ENCODE measurements around the gene USP47. TPM values are rescaled to one million over a fixed set of nuclear protein-coding genes. Genes with fewer than 3 reads are reported as not detected.

The USP47 gene
- polyA plus RNA-seq, 4 donors, result 14.6 to 56.6 (median 20.5) TPM

DNA sequence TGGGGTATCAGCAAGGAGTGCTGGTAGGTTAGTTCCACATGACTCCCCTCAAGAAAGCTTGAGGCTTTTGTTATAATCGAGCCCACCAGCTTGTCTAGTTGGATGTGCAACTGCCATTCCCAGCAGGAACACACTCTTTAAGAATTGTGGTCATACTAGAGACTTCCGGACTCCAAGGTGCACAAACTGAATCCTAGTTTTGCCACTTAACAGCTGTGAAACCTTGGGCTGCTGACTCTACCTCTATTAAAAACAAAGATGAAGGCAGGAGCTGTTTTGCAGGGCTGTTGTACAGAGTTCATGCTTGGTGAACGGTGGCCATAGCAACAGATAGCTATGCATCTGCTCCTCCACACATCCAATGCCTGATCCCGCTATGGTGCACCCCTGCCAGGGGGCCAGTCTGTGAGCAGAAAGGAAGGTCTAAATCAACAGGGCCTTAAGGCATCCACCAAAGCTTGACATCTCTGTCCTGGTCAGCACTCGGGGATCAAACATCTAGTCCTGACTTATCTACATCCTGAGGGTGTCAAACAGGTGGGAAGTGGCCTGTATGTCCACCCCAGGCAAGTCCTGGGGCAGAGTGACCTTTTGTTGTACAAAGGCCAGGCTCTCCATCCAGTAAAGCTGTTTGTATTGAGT lies 130.3 kb downstream of the USP47 start:
- Histone ChIP-seq H3K4me1 (ENCODE audit: control insufficient read depth in 3 of 3, insufficient read depth in 2 of 3, low read depth in 1 of 3, low read length in 2 of 3) (peaks cover 0 to 21% (median 3%) of the 10 kb centered on the region in 3 donors), H3K9me3 (ENCODE audit: control insufficient read depth in 2 of 2, insufficient read depth in 1 of 2, low read depth in 1 of 2, low read length in 1 of 2) (no peaks in the 10 kb centered on the region), H3K36me3 (ENCODE audit: control insufficient read depth in 3 of 3, insufficient read depth in 2 of 3, low read depth in 1 of 3, low read length in 3 of 3) (peaks cover 0 to 4% (median 0%) of the 10 kb centered on the region in 3 donors), H3K27ac (ENCODE audit: low read depth in 1 of 3, low read length in 2 of 3) (no peak overlapping the region), H3K4me3 (ENCODE audit: low read depth in 1 of 3, low read length in 3 of 3) (no peak overlapping the region), H3K27me3 (ENCODE audit: control insufficient read depth in 3 of 3, insufficient read depth in 3 of 3, low read length in 3 of 3) (no peaks in the 10 kb centered on the region)
- no peak for DNase-seq
- FAIRE-seq, result no peak
- 72 to 82% (median 81%) methylated on average over 5 of the region's 5 CpGs for WGBS, 3 donors

DNA sequence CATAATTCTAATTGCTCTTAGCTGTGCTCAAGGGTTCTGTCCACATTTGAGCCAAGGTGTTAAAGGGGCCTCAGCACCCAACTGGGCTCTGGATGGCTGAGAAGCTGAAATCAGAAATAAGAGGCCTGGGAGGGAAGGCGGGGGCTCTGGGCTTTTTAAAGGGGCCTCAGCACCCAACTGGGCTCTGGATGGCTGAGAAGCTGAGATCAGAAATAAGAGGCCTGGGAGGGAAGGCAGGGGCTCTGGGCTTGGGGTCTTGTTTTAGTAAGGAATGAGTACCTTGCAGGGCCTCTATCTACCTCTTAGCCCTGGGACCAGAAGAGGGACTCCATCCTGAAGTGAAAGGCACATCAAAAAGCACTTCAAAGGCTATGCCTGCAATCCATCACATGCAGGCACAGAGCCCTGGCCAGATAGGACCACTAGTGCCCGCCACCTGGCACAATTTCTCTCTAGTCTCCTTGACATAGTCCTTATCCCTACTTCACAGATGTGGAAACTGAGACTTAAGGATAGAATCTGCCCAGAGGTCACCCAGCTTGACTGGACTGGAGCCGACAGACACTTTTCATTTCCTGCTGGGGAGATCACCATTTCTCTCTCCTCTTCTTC lies 131.1 kb downstream of the USP47 start:
- FAIRE-seq, result no peak
- Histone ChIP-seq H3K27ac (ENCODE audit: low read depth in 1 of 3, low read length in 2 of 3) (peak overlapping the region in 2 of 3 donors; percentile 52 to 55), H3K36me3 (ENCODE audit: control insufficient read depth in 3 of 3, insufficient read depth in 2 of 3, low read depth in 1 of 3, low read length in 3 of 3) (no peaks in the 10 kb centered on the region), H3K4me3 (ENCODE audit: low read depth in 1 of 3, low read length in 3 of 3) (no peak overlapping the region), H3K4me1 (ENCODE audit: control insufficient read depth in 3 of 3, insufficient read depth in 2 of 3, low read depth in 1 of 3, low read length in 2 of 3) (peaks cover 0 to 22% (median 3%) of the 10 kb centered on the region in 3 donors), H3K9me3 (ENCODE audit: control insufficient read depth in 2 of 2, insufficient read depth in 1 of 2, low read depth in 1 of 2, low read length in 1 of 2) (no peaks in the 10 kb centered on the region), H3K27me3 (ENCODE audit: control insufficient read depth in 3 of 3, insufficient read depth in 3 of 3, low read length in 3 of 3) (no peaks in the 10 kb centered on the region)
- 67 to 85% (median 70%) methylated on average over 3 of the region's 3 CpGs for WGBS, 3 donors
- no peak for DNase-seq

GRCh38 chr11:11973361-11973800 lies 131.6 kb downstream of the USP47 start:
- Histone ChIP-seq H3K9me3 (ENCODE audit: control insufficient read depth in 2 of 2, insufficient read depth in 1 of 2, low read depth in 1 of 2, low read length in 1 of 2) (no peaks in the 10 kb centered on the region), H3K4me3 (ENCODE audit: low read depth in 1 of 3, low read length in 3 of 3) (no peak overlapping the region), H3K4me1 (ENCODE audit: control insufficient read depth in 3 of 3, insufficient read depth in 2 of 3, low read depth in 1 of 3, low read length in 2 of 3) (peaks cover 0 to 22% (median 3%) of the 10 kb centered on the region in 3 donors), H3K27ac (ENCODE audit: low read depth in 1 of 3, low read length in 2 of 3) (peak overlapping the region in 2 of 3 donors; percentile 52 to 55), H3K36me3 (ENCODE audit: control insufficient read depth in 3 of 3, insufficient read depth in 2 of 3, low read depth in 1 of 3, low read length in 3 of 3) (no peaks in the 10 kb centered on the region), H3K27me3 (ENCODE audit: control insufficient read depth in 3 of 3, insufficient read depth in 3 of 3, low read length in 3 of 3) (no peaks in the 10 kb centered on the region)
- 62 to 79% (median 73%) methylated on average over 8 of the region's 8 CpGs for WGBS, 3 donors
- peak in 1 of 2 donors; percentile 10 for DNase-seq
- no peak for FAIRE-seq

- peak overlapping the region in 2 of 3 donors; percentile 7 to 30 for H3K27ac ChIP-seq (ENCODE audit: low read depth in 1 of 3, low read length in 2 of 3)
- no peak overlapping the region for H3K4me3 ChIP-seq (ENCODE audit: low read depth in 1 of 3, low read length in 3 of 3)
- H3K4me1 ChIP-seq (ENCODE audit: control insufficient read depth in 3 of 3, insufficient read depth in 2 of 3, low read depth in 1 of 3, low read length in 2 of 3), result peaks cover 0 to 22% (median 3%) of the 10 kb centered on the region in 3 donors
- WGBS, 3 donors, result 79 to 100% (median 93%) methylated on average over 4 of the region's 4 CpGs
- no peaks in the 10 kb centered on the region for H3K27me3 ChIP-seq (ENCODE audit: control insufficient read depth in 3 of 3, insufficient read depth in 3 of 3, low read length in 3 of 3)
- H3K36me3 ChIP-seq (ENCODE audit: control insufficient read depth in 3 of 3, insufficient read depth in 2 of 3, low read depth in 1 of 3, low read length in 3 of 3), result no peaks in the 10 kb centered on the region
- DNase-seq (no peak), FAIRE-seq (no peak)
- H3K9me3 ChIP-seq (ENCODE audit: control insufficient read depth in 2 of 2, insufficient read depth in 1 of 2, low read depth in 1 of 2, low read length in 1 of 2), result no peaks in the 10 kb centered on the region
These were observed 132.1 kb downstream of the USP47 start for GRCh38 chr11:11973866-11974265.

GRCh38 chr11:11975201-11976092 lies 133.7 kb downstream of the USP47 start:
- Histone ChIP-seq H3K4me1 (ENCODE audit: control insufficient read depth in 3 of 3, insufficient read depth in 2 of 3, low read depth in 1 of 3, low read length in 2 of 3) (peaks cover 0 to 30% (median 3%) of the 10 kb centered on the region in 3 donors), H3K36me3 (ENCODE audit: control insufficient read depth in 3 of 3, insufficient read depth in 2 of 3, low read depth in 1 of 3, low read length in 3 of 3) (no peaks in the 10 kb centered on the region), H3K27me3 (ENCODE audit: control insufficient read depth in 3 of 3, insufficient read depth in 3 of 3, low read length in 3 of 3) (no peaks in the 10 kb centered on the region), H3K4me3 (ENCODE audit: low read depth in 1 of 3, low read length in 3 of 3) (no peak overlapping the region), H3K27ac (ENCODE audit: low read depth in 1 of 3, low read length in 2 of 3) (peak overlapping the region in 1 of 3 donors; percentile 9), H3K9me3 (ENCODE audit: control insufficient read depth in 2 of 2, insufficient read depth in 1 of 2, low read depth in 1 of 2, low read length in 1 of 2) (no peaks in the 10 kb centered on the region)
- DNase-seq (peak in 1 of 2 donors; percentile 22), FAIRE-seq (no peak)
- 60 to 77% (median 70%) methylated on average over 11 of the region's 11 CpGs for WGBS, 3 donors

- peaks cover 0 to 8% of the 10 kb centered on the region in 2 donors for H3K9me3 ChIP-seq (ENCODE audit: control insufficient read depth in 2 of 2, insufficient read depth in 1 of 2, low read depth in 1 of 2, low read length in 1 of 2)
- H3K4me3 ChIP-seq (ENCODE audit: low read depth in 1 of 3, low read length in 3 of 3), result no peak overlapping the region
- peak overlapping the region in 2 of 3 donors; percentile 7 to 16 for H3K27ac ChIP-seq (ENCODE audit: low read depth in 1 of 3, low read length in 2 of 3)
- peaks cover 0 to 30% (median 3%) of the 10 kb centered on the region in 3 donors for H3K4me1 ChIP-seq (ENCODE audit: control insufficient read depth in 3 of 3, insufficient read depth in 2 of 3, low read depth in 1 of 3, low read length in 2 of 3)
- H3K36me3 ChIP-seq (ENCODE audit: control insufficient read depth in 3 of 3, insufficient read depth in 2 of 3, low read depth in 1 of 3, low read length in 3 of 3), result no peaks in the 10 kb centered on the region
- 57 to 64% (median 59%) methylated on average over 6 of the region's 6 CpGs for WGBS, 3 donors
- FAIRE-seq (no peak), DNase-seq (peak in 1 of 2 donors; percentile 67)
- H3K27me3 ChIP-seq (ENCODE audit: control insufficient read depth in 3 of 3, insufficient read depth in 3 of 3, low read length in 3 of 3), result no peaks in the 10 kb centered on the region
These were observed 134.8 kb downstream of the USP47 start for GRCh38 chr11:11976481-11977127.

DNA sequence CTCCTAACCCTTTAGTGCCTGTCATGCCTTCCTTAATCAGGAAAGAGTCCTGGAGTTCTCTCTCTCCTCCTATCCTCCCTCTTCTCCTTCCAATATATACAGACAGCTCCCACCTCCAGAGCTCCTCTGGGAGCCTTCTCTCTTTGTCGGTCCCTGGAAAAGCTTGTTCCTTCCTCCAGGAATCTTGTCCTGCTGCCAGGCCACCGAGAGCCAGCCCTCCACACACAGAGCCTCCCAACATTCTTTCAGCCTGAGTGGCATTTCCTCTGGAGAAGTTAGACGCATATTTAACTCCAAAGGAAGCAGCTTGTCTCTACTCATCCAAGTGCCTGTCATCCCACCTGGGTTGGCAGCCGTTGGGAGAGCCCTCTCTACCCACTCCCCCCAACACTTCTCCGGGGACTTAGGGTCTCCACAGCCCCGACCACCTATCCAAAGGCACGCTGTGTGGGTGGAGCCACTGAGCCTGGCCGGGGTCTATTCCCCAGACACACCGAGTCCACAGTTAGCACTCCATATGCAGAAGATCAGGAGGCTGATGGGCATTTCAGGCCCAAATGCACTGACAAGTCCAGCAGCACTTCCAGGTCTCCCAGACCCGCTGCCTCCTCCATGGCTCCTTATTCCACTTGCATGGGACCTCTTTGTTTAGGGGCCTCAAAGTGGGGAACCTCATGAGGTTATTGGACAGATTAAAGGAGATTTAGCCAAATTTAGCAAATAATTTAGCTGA lies 135.6 kb downstream of the USP47 start:
- peak in 1 of 2 donors; percentile 15 for DNase-seq
- no peak for FAIRE-seq
- no peaks in the 10 kb centered on the region for H3K36me3 ChIP-seq (ENCODE audit: control insufficient read depth in 3 of 3, insufficient read depth in 2 of 3, low read depth in 1 of 3, low read length in 3 of 3)
- H3K4me1 ChIP-seq (ENCODE audit: control insufficient read depth in 3 of 3, insufficient read depth in 2 of 3, low read depth in 1 of 3, low read length in 2 of 3), result peaks cover 0 to 26% (median 3%) of the 10 kb centered on the region in 3 donors
- no peak overlapping the region for H3K4me3 ChIP-seq (ENCODE audit: low read depth in 1 of 3, low read length in 3 of 3)
- no peaks in the 10 kb centered on the region for H3K27me3 ChIP-seq (ENCODE audit: control insufficient read depth in 3 of 3, insufficient read depth in 3 of 3, low read length in 3 of 3)
- peaks cover 0 to 8% of the 10 kb centered on the region in 2 donors for H3K9me3 ChIP-seq (ENCODE audit: control insufficient read depth in 2 of 2, insufficient read depth in 1 of 2, low read depth in 1 of 2, low read length in 1 of 2)
- 50 to 67% (median 59%) methylated on average over 10 of the region's 10 CpGs for WGBS, 3 donors
- peak overlapping the region in 2 of 3 donors; percentile 16 to 29 for H3K27ac ChIP-seq (ENCODE audit: low read depth in 1 of 3, low read length in 2 of 3)

Measured in small intestine (tissue), 7 donors.